Stimulated activated CD8-positive, alpha-beta memory T cell treated with anti-CD3 and anti-CD28 coated beads, Interleukin-15, amount 100 ng/mL, for 4 hours (primary cell): ENCODE data around the gene ZNF70.

Experiments used
- DNase-seq, 2 donors: peaks; one replicate each; pipeline ENCODE4 v3.0.0-alpha.2; 2020; ENCODE audit warnings: low read depth in 2 of 2

Gene ZNF70

DNA sequence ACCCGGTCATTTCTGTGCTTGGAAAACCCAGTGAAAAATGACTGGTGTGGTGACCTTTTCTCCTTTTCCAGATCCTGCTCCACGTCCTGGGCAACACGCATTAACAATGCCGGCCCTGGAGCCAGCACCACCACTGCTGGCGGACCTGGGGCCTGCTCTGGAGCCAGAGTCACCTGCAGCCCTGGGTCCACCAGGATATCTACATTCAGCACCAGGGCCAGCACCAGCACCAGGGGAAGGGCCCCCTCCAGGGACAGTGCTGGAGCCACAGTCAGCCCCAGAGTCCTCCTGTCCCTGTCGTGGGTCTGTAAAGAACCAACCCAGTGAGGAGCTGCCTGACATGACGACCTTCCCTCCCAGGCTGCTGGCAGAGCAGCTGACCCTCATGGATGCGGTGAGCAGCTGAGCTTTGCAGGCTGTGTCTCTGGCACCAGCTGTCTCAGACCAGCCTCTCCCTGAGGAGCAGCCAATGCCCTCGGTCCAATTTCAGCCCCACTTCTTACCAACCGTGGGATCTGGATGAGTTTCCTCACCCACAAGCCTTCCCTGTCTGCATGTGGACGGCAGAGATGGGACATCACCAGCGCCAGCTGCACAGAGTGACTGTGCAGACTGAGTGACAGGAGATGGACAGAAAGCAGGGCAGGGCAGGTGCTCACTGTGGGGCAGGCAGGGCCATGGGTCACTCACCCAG is 58.2 kb downstream of the ZNF70 start:
- no peak for DNase-seq

DNA sequence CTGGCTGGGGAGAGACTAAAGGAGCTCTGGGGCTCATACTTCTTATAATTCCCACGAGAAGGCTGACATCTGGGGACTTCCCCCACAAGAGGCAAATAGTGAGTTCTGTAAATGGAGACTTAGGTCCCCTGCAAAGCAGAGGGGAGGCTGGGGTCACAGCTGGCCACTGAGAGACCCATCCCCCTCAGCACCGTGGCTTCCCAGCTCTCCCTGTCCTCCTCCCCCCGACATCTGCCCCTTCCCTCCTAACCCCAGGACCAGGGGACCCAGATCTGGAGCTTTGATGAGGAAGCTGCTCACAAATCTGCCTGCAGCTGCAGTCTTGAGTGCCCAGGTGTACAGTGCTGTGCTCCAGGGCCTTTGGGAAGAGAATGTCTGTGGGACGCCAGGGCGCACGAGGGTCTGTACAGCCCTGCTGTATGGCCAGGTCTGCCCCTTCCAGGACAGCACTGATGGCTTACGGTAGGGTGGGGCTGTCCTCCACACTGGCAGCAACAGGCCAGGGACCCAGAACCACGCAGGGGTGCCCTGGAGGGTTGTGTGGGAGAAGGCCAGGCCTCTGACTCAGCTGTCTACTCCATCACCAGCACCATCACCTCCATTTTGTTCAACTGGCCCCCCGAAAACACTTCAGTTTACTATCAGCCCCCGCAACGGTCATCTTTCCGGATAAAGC is 59.0 kb downstream of the ZNF70 start:
- no peak for DNase-seq

DNA sequence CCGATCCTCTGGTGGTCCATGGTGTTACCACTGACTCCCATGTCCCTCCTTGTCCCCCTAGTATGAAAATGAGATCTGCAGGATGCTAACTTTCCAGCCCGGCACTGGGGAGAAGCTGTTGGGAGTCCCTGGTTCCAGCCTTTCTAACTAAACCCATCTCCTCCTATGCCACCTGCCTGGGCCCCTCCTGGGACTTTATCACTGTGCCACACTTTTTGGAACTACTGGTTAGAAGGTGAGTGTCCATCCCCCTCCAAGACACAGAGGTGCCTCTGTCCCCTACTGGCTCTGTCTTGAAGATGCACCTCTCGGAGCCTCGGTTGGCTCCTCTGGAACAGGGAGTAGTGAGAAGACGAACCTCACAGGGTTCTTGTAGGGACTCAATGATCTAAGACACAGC is 60.2 kb downstream of the ZNF70 start, which contains the start of gene RGL4:
TSS of gene RGL4 (plus strand) at position 301 of the 400 bp plus-strand sequence. CDS start 1,018 bp downstream, outside the sequence.
- no peak for DNase-seq

DNA sequence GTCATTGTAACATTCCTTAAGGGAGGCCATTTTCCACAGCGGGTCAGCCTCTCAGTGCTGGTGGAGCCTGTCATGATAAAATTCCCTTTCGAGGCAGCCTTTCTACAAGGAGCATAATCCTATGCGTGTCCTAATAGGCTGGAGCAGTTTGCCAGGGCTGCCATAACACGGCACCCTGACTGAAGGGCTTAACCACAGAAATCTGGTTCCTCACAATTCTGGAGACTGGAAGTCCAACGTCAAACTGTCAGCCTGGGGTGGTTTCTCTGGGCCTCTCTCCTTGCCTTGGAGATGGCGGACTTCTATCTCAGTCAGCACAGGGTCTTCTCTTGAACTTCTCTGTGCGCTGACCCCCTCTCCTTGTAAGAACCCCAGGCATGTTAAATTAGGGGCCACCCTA is 61.5 kb downstream of the ZNF70 start:
- DNase-seq = no peak
